Upper lobe of right lung (tissue), 1 donor: Measurements from ENCODE around the gene ARHGAP15. TPM values are rescaled to one million over a fixed set of nuclear protein-coding genes. Genes with fewer than 3 reads are reported as not detected.

Experiments
- ATAC-seq: fragments of 200-7000 bp; cut with Tn5 transposase; one replicate; pipeline ENCODE4 v1.9.1; 2020; ENCODE audit warnings: mild to moderate bottlenecking, moderate library complexity
- DNase-seq: peaks from one replicate; pipeline ENCODE4 v3.0.0-alpha.2; 2020
- H3K27ac ChIP-seq: fragments of 200-600 bp; one replicate; pipeline ENCODE4 v1.8.0; 2022
- H3K27me3 ChIP-seq: fragments of 200-600 bp; one replicate; pipeline ENCODE4 v1.8.0; 2022; ENCODE audit warnings: mild to moderate bottlenecking
- H3K36me3 ChIP-seq: fragments of 200-600 bp; one replicate; pipeline ENCODE4 v1.8.0; 2022
- H3K4me1 ChIP-seq: fragments of 200-600 bp; one replicate; pipeline ENCODE4 v1.8.0; 2022
- H3K4me3 ChIP-seq: fragments of 200-600 bp; one replicate; pipeline ENCODE4 v1.8.0; 2022; ENCODE audit warnings: mild to moderate bottlenecking
- H3K9me3 ChIP-seq: fragments of 200-600 bp; one replicate; pipeline ENCODE4 v1.8.0; 2022
- intact Hi-C: fragments of 100-400 bp; cut with DNase I; formaldehyde crosslinking; loops from one replicate; pipeline ENCODE4 v1.11.0; 2022
- total RNA-seq: library from RNA; stranded (reverse); fragmentation: NEBNext Ultra II Directional; extraction: Animal tissue kit (Norgen Biotek cat#: 25700); gene quantifications from one replicate; pipeline ENCODE4 v1.2.1, GENCODE V29; 2021
- TF ChIP-seq, protein P1 (sequence below): fragments of 200-600 bp; IDR thresholded peaks from one replicate; pipeline ENCODE4 v1.8.0; 2022; ENCODE audit warnings: antibody characterized with exemption
- donor health status: DM: no; HTN: yes; CAD: no; lungs with severe emphysema.

The ARHGAP15 gene
- total RNA-seq, 1 donor from 2014 or later: 19.2 TPM

DNA sequence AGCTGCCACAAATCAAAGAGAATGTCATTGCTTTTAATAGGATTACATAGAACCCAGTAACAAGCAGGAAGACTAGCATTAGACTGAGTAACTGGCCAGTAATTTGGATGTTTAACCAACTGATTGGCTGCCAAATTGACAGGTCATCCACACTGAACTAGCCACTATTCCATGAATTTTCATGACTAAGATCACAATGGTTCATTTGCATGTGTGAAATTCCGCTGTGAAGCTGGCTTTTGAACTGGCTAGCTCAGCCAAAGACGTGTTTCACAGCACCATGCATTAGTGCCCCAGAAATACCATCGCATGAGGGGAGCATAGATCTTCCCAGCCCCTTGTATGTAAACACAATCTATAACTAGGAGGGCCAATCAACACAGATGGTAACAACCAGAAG, 649.8 kb downstream of the ARHGAP15 start:
- TF ChIP-seq, protein P1, sequence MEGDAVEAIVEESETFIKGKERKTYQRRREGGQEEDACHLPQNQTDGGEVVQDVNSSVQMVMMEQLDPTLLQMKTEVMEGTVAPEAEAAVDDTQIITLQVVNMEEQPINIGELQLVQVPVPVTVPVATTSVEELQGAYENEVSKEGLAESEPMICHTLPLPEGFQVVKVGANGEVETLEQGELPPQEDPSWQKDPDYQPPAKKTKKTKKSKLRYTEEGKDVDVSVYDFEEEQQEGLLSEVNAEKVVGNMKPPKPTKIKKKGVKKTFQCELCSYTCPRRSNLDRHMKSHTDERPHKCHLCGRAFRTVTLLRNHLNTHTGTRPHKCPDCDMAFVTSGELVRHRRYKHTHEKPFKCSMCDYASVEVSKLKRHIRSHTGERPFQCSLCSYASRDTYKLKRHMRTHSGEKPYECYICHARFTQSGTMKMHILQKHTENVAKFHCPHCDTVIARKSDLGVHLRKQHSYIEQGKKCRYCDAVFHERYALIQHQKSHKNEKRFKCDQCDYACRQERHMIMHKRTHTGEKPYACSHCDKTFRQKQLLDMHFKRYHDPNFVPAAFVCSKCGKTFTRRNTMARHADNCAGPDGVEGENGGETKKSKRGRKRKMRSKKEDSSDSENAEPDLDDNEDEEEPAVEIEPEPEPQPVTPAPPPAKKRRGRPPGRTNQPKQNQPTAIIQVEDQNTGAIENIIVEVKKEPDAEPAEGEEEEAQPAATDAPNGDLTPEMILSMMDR: no peak
- Histone ChIP-seq H3K4me3 (no peak overlapping the region), H3K9me3 (no peaks in the 10 kb centered on the region), H3K4me1 (no peaks in the 10 kb centered on the region), H3K36me3 (no peaks in the 10 kb centered on the region), H3K27ac (no peak overlapping the region), H3K27me3 (no peaks in the 10 kb centered on the region)
- ATAC-seq (no peak), DNase-seq (no peak)
- intact Hi-C loops: no loop called here

DNA sequence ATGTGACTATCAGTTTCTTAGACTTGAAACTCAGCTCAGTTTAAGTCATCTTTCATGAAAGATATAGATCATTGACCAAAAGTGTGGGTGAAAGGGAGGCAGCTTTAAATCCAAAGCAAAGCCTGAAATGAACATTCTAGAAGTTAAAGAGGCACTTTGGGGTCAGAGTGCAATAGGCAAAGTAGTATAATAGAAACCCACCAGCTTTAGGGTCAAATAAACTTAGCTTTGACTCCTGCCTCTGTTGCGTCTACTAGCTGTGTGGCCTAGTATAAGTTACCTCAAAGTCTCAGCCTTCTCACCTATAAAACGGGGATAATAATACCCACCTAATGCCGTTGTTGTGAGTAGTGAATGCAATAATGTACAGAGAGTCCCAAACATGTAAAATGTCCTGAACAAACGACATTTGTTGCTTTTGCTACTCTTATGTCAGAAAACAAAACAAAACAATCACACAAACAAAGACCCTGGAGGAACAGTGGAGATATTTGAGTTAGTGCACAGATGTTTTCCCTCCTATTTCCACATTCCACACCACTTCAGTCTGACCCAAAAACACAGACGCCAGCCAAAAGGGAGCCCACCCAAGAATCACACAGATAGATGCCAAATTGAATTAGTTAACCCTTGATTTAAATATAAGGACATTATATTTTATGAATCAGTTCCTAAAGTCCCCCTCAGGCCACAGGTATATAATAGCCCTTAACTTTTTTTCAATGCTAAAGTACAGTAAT, 657.0 kb downstream of the ARHGAP15 start:
- peaks cover 3% of the 10 kb centered on the region for H3K4me1 ChIP-seq
- no peak for ATAC-seq
- H3K9me3 ChIP-seq: no peaks in the 10 kb centered on the region
- H3K27ac ChIP-seq: no peak overlapping the region
- intact Hi-C loops: no loop called here
- TF ChIP-seq, protein P1: no peak
- DNase-seq: no peak
- H3K27me3 ChIP-seq: no peaks in the 10 kb centered on the region
- no peak overlapping the region for H3K4me3 ChIP-seq
- H3K36me3 ChIP-seq: no peaks in the 10 kb centered on the region

DNA sequence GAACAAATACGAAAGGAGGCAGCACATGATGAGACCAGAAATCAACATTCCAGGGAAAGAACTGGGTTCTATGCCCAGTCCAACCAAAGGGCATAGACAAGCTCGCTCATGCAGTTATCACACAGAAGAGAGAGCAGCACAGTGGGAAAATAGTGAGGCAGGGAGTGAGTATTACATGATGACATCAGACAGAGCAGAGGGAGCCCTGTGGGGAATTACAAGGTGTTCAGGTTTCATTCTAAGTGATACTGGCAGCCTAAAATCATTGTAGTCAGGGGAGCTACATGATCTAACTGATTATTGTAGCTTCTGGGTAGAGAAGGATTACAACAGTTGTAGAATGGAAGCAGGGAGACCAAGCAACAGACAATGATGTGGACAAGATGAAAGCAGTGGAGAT, 658.5 kb downstream of the ARHGAP15 start:
- no peaks in the 10 kb centered on the region for H3K9me3 ChIP-seq
- TF ChIP-seq, protein P1: no peak
- DNase-seq: no peak
- intact Hi-C loops: no loop called here
- no peak for ATAC-seq
- peaks cover 3% of the 10 kb centered on the region for H3K4me1 ChIP-seq
- H3K36me3 ChIP-seq: no peaks in the 10 kb centered on the region
- no peaks in the 10 kb centered on the region for H3K27me3 ChIP-seq
- H3K4me3 ChIP-seq: no peak overlapping the region
- H3K27ac ChIP-seq: no peak overlapping the region

DNA sequence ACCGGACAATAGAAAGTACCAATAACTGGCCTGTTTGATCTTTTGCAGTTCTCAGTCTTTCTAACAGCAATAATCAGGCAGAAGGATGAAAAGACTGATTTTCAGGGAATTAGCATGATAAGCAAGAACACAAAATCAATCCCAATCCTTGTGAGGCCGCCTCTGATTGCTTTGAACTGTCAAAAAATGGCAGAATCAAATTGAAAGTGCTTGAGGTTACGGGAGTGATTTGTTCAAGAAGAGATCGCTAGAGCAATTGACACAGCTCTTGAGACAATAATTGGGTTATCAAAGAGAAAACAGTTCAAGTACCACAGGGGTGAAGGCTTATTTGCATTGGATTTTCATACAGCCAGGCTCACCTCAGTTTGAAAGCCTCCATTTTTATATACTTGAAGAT, 663.4 kb downstream of the ARHGAP15 start:
- Histone ChIP-seq H3K9me3 (no peaks in the 10 kb centered on the region), H3K27ac (no peak overlapping the region), H3K4me3 (no peak overlapping the region), H3K4me1 (no peaks in the 10 kb centered on the region), H3K27me3 (no peaks in the 10 kb centered on the region), H3K36me3 (no peaks in the 10 kb centered on the region)
- intact Hi-C loops: no loop called here
- DNase-seq: no peak
- ATAC-seq: no peak
- TF ChIP-seq, protein P1: no peak

DNA sequence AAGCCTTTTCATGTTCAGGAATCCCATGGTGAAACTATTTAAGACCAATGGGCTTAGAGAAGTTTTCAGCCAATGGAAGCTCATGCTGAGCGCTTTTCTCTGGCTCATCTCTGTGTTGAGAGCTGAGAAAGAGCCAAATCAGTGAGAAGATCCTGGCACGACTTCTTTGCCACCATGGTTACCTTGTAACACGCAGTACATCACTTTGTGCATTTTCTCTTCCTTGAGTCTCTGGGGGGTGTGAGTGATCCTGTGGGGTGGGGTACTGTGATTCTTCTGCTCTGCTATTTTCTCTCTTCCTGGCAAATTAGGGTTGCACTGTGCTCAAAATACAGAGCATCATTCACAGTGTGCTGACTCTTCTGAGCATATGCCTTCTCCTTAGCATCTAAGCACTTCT, 664.2 kb downstream of the ARHGAP15 start:
- no peak overlapping the region for H3K4me3 ChIP-seq
- TF ChIP-seq, protein P1: no peak
- ATAC-seq (no peak), DNase-seq (no peak)
- H3K27me3 ChIP-seq: no peaks in the 10 kb centered on the region
- H3K9me3 ChIP-seq: no peaks in the 10 kb centered on the region
- no peaks in the 10 kb centered on the region for H3K36me3 ChIP-seq
- intact Hi-C loops: no loop called here
- H3K27ac ChIP-seq: no peak overlapping the region
- H3K4me1 ChIP-seq: no peaks in the 10 kb centered on the region

DNA sequence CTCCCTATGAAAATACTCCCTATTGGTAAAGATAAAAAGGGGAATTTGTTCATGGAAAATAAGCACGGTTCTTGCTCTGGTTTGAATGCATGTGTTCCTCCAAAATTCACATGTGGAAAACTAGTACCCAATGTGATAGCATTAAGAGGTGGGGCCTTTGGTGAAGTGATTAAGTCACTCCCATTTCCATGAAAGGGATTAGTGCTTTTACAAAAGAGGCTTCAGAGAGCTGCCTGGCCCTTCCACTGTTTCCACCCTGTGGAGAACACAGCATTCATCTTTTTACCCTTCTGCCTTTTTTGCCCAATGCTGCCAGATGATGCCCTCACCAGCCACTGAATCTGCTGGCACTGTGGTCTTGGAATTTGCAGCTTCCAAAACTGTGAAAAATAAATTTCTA, 666.8 kb downstream of the ARHGAP15 start:
- Histone ChIP-seq H3K36me3 (no peaks in the 10 kb centered on the region), H3K9me3 (no peaks in the 10 kb centered on the region), H3K27me3 (no peaks in the 10 kb centered on the region), H3K4me1 (no peaks in the 10 kb centered on the region), H3K4me3 (no peak overlapping the region), H3K27ac (no peak overlapping the region)
- ATAC-seq: no peak
- intact Hi-C loops: no loop called here
- DNase-seq: no peak
- TF ChIP-seq, protein P1: no peak
